ENCODE measurements around the gene GMIP.
A peak's percentile ranks its signal among the peaks of the same experiment; 100 is the strongest.

GMIP gene

DNA sequence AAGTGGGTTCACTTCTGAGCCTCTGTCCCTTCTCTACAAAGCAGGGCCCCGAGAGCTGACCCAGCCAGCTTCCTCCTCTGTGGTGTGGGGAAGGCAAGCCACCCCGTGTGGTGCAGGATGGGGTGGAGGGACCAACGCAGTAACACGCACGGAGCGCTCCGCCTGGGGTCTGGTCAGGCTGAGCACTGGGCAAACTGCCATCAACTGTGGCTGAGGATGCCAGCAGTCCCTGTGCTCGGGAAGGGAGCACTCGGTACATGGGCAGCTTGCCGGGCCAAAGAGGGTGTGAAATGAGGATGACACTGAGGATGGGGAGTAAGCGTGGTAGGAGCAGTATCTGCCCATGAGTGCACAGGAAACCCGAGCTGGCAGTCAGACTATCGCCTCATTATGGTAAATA lies 7.6 kb upstream of the GMIP start:
- H3K4me1 ChIP-seq (ENCODE audit: insufficient read depth, insufficient read length), result no peaks in the 10 kb centered on the region
- H3K9ac ChIP-seq (ENCODE audit: insufficient read length, low read depth), result no peak overlapping the region
- H3K27me3 ChIP-seq (ENCODE audit: insufficient read depth, insufficient read length), result no peaks in the 10 kb centered on the region
- H3K36me3 ChIP-seq (ENCODE audit: insufficient read depth, insufficient read length, low read length), result peaks cover 96% of the 10 kb centered on the region
- no peaks in the 10 kb centered on the region for H3K9me3 ChIP-seq (ENCODE audit: insufficient read depth, low read length)
- H3K4me3 ChIP-seq (ENCODE audit: insufficient read length, low read depth), result no peak overlapping the region
- no peak for DNase-seq (ENCODE audit: low read depth, low spot score)
- TF ChIP-seq ZNF274 (IDR thresholded peaks at IDR 0.05; ENCODE audit: low read depth, low read length) (no peak), SUZ12 (IDR thresholded peaks at IDR 0.05; ENCODE audit: extremely low read depth, insufficient read depth, insufficient read length) (no peak), YY1 (IDR thresholded peaks at IDR 0.05; ENCODE audit: insufficient read depth, insufficient read length) (no peak)

DNA sequence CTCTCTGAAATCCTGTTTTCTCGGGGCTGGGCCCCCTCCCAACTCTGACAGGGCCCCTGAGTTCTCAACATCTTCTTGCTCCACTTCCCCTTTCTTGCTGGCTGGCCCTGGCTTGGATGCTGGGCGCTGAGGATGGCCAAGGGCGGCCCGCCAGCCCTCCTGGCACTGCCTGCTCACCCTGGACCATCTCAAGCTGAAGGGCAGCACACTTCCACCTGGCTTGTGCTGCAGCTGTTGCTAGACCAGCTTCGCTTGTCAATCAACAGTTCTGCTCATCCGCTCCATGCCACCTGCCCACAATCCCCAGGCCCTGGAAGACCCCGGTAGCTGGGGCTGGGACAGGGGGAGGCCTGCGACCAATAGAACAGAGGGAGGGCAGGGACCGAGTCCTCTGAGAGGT lies 6.9 kb upstream of the GMIP start:
- Histone ChIP-seq H3K4me3 (ENCODE audit: insufficient read length, low read depth) (no peak overlapping the region), H3K9ac (ENCODE audit: insufficient read length, low read depth) (no peak overlapping the region), H3K9me3 (ENCODE audit: insufficient read depth, low read length) (no peaks in the 10 kb centered on the region), H3K36me3 (ENCODE audit: insufficient read depth, insufficient read length, low read length) (peaks cover 96% of the 10 kb centered on the region), H3K4me1 (ENCODE audit: insufficient read depth, insufficient read length) (no peaks in the 10 kb centered on the region), H3K27me3 (ENCODE audit: insufficient read depth, insufficient read length) (no peaks in the 10 kb centered on the region)
- TF ChIP-seq ZNF274 (IDR thresholded peaks at IDR 0.05; ENCODE audit: low read depth, low read length), result no peak
- no peak for TF ChIP-seq SUZ12 (IDR thresholded peaks at IDR 0.05; ENCODE audit: extremely low read depth, insufficient read depth, insufficient read length)
- no peak for DNase-seq (ENCODE audit: low read depth, low spot score)

DNA sequence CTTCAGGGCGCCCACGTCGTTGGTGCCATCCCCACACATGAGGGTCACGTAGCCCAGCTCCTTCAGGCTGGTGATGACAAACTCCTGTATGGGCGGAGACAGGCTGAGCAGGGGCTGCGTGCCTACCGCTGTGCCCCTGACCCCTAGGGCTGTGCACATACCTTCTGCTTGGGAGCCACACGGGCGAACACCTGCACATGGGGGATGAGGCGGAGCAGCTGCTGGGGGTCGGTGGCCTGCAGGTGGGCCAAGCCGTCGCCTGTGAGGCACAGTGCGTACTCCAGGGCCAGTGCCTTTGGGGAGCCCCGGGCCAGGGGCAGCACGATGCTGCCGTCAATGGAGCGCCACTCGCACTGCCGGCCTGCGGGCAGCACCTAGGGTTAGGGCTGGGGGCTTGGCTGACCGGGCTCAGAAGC lies 6.1 kb upstream of the GMIP start:
- Histone ChIP-seq H3K36me3 (ENCODE audit: insufficient read depth, insufficient read length, low read length) (peaks cover 95% of the 10 kb centered on the region), H3K4me3 (ENCODE audit: insufficient read length, low read depth) (no peak overlapping the region), H3K27me3 (ENCODE audit: insufficient read depth, insufficient read length) (no peaks in the 10 kb centered on the region), H3K9me3 (ENCODE audit: insufficient read depth, low read length) (no peaks in the 10 kb centered on the region), H3K9ac (ENCODE audit: insufficient read length, low read depth) (no peak overlapping the region), H3K4me1 (ENCODE audit: insufficient read depth, insufficient read length) (no peaks in the 10 kb centered on the region)
- no peak for DNase-seq (ENCODE audit: low read depth, low spot score)
- TF ChIP-seq YY1 (IDR thresholded peaks at IDR 0.05; ENCODE audit: insufficient read depth, insufficient read length) (no peak), SUZ12 (IDR thresholded peaks at IDR 0.05; ENCODE audit: extremely low read depth, insufficient read depth, insufficient read length) (no peak), ZNF274 (IDR thresholded peaks at IDR 0.05; ENCODE audit: low read depth, low read length) (no peak)

DNA sequence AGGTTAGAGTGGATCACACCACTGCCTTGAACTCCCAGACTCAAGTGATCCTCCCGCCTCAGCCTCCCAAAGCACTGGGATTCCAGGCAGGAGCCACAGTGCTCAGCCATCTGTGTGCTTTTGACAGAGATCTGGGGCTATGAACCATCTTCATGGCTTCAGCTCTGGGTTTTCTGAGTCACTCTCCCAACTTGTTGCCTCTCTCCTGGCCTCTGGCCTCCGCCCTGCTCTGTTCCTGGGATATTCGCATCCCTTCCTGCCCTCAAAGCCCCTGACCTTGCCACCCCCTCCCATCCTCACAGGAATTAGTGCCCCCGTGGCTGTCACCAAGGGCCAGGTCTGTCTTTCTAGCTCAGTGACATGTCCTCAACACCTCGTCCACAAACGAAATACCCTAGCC lies 5.7 kb upstream of the GMIP start:
- DNase-seq (ENCODE audit: low read depth, low spot score), result no peak
- H3K4me3 ChIP-seq (ENCODE audit: insufficient read length, low read depth), result no peak overlapping the region
- peaks cover 93% of the 10 kb centered on the region for H3K36me3 ChIP-seq (ENCODE audit: insufficient read depth, insufficient read length, low read length)
- H3K9me3 ChIP-seq (ENCODE audit: insufficient read depth, low read length), result no peaks in the 10 kb centered on the region
- no peaks in the 10 kb centered on the region for H3K27me3 ChIP-seq (ENCODE audit: insufficient read depth, insufficient read length)
- no peak overlapping the region for H3K9ac ChIP-seq (ENCODE audit: insufficient read length, low read depth)
- TF ChIP-seq SUZ12 (IDR thresholded peaks at IDR 0.05; ENCODE audit: extremely low read depth, insufficient read depth, insufficient read length), result no peak
- TF ChIP-seq ZNF274 (IDR thresholded peaks at IDR 0.05; ENCODE audit: low read depth, low read length), result no peak
- TF ChIP-seq YY1 (IDR thresholded peaks at IDR 0.05; ENCODE audit: insufficient read depth, insufficient read length), result no peak
- no peaks in the 10 kb centered on the region for H3K4me1 ChIP-seq (ENCODE audit: insufficient read depth, insufficient read length)

DNA sequence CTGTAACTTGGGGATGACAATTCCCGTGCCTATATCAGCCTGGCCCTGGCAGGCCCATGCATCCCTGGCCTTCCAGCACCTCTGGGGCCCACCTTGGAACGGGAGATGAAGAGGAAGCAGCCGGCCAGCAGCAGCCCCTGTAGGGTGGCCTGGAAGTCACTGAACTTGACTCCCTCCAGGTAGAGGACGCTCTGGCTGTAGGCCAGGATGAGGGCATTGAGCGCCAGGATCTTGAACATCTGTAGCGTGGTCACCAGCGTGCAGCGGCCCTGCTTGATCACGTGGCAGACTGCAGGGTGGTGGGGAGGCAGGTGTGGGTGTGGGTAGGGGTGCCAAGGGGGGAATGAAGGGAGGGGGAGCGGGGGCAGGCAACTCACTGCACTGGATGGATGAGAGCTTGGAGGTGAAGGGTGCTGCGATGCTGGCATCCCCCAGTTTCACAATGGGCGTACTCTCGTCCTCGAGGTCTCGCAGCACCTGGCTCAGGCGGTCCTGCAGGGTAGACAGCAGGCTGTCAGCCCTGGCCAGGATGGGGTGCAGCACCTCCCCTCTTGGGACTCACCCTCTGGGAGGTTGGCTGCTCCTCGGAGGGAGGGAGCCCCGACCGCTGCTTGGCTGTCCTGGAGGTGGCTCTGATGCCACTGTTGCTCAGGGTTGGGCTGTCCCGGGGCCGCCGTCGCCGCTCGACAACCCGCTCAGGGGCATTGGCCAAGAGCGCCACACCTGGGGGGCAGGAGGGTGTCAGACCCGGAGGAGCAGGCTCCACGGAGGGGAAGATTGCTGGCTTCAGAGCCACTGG lies 3.8 kb upstream of the GMIP start:
- no peak overlapping the region for H3K9ac ChIP-seq (ENCODE audit: insufficient read length, low read depth)
- no peaks in the 10 kb centered on the region for H3K9me3 ChIP-seq (ENCODE audit: insufficient read depth, low read length)

DNA sequence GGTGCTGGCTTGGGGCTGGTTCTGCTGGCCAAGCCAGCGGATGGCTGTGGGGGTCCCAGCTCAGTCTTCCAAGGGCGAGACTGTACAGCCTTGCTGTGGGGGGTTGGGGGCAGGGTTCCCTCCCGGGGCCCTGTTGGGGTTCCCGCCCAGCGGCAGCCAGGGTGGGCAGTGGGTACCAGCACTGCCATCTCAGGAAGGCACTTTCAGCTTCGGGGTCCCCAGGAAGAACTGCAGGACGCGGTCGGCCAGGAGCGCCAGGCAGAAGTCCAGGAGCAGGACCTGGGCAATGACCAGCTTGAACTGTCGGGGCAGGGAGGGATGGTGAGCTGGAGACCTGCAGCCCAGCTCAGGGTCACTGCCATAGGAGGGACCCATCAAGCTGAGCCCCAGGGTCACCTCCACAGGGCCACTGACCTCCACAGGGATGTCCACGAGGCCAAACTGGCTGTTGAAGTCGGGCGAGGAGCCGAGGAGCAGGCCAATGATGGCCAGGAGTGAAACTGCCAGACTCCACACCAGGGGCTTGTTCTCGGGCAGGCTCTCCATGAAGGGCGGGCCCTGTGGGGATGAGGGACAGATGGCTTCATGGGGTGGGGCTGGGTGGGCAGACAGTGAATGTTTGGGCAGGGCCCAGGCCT lies 1.9 kb upstream of the GMIP start:
- TF ChIP-seq SUZ12 (IDR thresholded peaks at IDR 0.05; ENCODE audit: extremely low read depth, insufficient read depth, insufficient read length) (no peak), YY1 (IDR thresholded peaks at IDR 0.05; ENCODE audit: insufficient read depth, insufficient read length) (no peak), ZNF274 (IDR thresholded peaks at IDR 0.05; ENCODE audit: low read depth, low read length) (no peak)
- Histone ChIP-seq H3K4me1 (ENCODE audit: insufficient read depth, insufficient read length) (no peaks in the 10 kb centered on the region), H3K36me3 (ENCODE audit: insufficient read depth, insufficient read length, low read length) (peaks cover 65% of the 10 kb centered on the region), H3K9ac (ENCODE audit: insufficient read length, low read depth) (no peak overlapping the region), H3K27me3 (ENCODE audit: insufficient read depth, insufficient read length) (peaks cover 3% of the 10 kb centered on the region), H3K9me3 (ENCODE audit: insufficient read depth, low read length) (no peaks in the 10 kb centered on the region), H3K4me3 (ENCODE audit: insufficient read length, low read depth) (no peak overlapping the region)
- no peak for DNase-seq (ENCODE audit: low read depth, low spot score)

More for the DNA sequence above, 3.8 kb upstream of the GMIP start:
- peaks cover 77% of the 10 kb centered on the region for H3K36me3 ChIP-seq (ENCODE audit: insufficient read depth, insufficient read length, low read length)
- H3K4me3 ChIP-seq (ENCODE audit: insufficient read length, low read depth), result no peak overlapping the region
- no peak for DNase-seq (ENCODE audit: low read depth, low spot score)
- peaks cover 3% of the 10 kb centered on the region for H3K27me3 ChIP-seq (ENCODE audit: insufficient read depth, insufficient read length)
- no peaks in the 10 kb centered on the region for H3K4me1 ChIP-seq (ENCODE audit: insufficient read depth, insufficient read length)
- TF ChIP-seq ZNF274 (IDR thresholded peaks at IDR 0.05; ENCODE audit: low read depth, low read length), result no peak
- TF ChIP-seq YY1 (IDR thresholded peaks at IDR 0.05; ENCODE audit: insufficient read depth, insufficient read length), result no peak
- no peak for TF ChIP-seq SUZ12 (IDR thresholded peaks at IDR 0.05; ENCODE audit: extremely low read depth, insufficient read depth, insufficient read length)

DNA sequence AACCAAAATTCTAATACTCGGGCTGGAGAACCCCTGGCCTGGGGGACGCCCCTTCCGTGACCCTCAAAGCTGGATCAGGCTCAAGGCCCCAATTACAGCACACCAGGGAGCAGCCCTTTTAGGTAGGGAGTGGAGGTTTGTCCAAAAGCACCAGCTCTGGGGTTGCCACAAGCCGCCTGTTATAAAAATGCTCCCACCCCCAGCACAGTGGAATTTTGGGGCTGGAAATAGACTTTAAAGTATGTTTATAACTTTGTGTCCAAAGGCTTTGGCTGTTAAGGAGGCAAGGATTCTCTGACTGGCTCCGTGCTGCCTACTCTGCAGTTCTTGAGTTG lies 564 bp upstream of the GMIP start:
- no peaks in the 10 kb centered on the region for H3K9me3 ChIP-seq (ENCODE audit: insufficient read depth, low read length)
- H3K27me3 ChIP-seq (ENCODE audit: insufficient read depth, insufficient read length), result peaks cover 3% of the 10 kb centered on the region
- H3K4me1 ChIP-seq (ENCODE audit: insufficient read depth, insufficient read length), result no peaks in the 10 kb centered on the region
- peak overlapping the region; percentile 89 for H3K4me3 ChIP-seq (ENCODE audit: insufficient read length, low read depth)
- TF ChIP-seq YY1 (IDR thresholded peaks at IDR 0.05; ENCODE audit: insufficient read depth, insufficient read length) (no peak), SUZ12 (IDR thresholded peaks at IDR 0.05; ENCODE audit: extremely low read depth, insufficient read depth, insufficient read length) (no peak)
- peaks cover 62% of the 10 kb centered on the region for H3K36me3 ChIP-seq (ENCODE audit: insufficient read depth, insufficient read length, low read length)
- no peak for DNase-seq (ENCODE audit: low read depth, low spot score)
- H3K9ac ChIP-seq (ENCODE audit: insufficient read length, low read depth), result no peak overlapping the region

Data from NT2/D1 (cell line).